Fibroblast of villous mesenchyme (primary cell): Measurements from ENCODE around the gene MAST4. TPM values are rescaled to one million over a fixed set of nuclear protein-coding genes. Genes with fewer than 3 reads are reported as not detected.

Experiments used
- DNase-seq: peaks from one replicate; pipeline ENCODE4 v3.0.0-alpha.2; 2010; ENCODE audit warnings: low read depth
- H3K4me3 ChIP-seq: 2 replicates; pipeline ENCODE4 v1.5.1; 2011; ENCODE audit warnings: low read depth, mild to moderate bottlenecking, low read length
- total RNA-seq: library from RNA; depleted of rRNA; stranded (reverse); fragments of >200 nt; gene quantifications from 2 replicates; pipeline ENCODE4 v1.2.3, GENCODE V29; 2012
- TF ChIP-seq, protein P1 (sequence below): IDR thresholded peaks from 2 replicates; pipeline ENCODE4 v1.5.1; 2012; ENCODE audit warnings: low read depth, mild to moderate bottlenecking, low read length; ENCODE audit not compliant: insufficient read depth

The MAST4 gene
- total RNA-seq, 1 donor, result 8.2 TPM

DNA sequence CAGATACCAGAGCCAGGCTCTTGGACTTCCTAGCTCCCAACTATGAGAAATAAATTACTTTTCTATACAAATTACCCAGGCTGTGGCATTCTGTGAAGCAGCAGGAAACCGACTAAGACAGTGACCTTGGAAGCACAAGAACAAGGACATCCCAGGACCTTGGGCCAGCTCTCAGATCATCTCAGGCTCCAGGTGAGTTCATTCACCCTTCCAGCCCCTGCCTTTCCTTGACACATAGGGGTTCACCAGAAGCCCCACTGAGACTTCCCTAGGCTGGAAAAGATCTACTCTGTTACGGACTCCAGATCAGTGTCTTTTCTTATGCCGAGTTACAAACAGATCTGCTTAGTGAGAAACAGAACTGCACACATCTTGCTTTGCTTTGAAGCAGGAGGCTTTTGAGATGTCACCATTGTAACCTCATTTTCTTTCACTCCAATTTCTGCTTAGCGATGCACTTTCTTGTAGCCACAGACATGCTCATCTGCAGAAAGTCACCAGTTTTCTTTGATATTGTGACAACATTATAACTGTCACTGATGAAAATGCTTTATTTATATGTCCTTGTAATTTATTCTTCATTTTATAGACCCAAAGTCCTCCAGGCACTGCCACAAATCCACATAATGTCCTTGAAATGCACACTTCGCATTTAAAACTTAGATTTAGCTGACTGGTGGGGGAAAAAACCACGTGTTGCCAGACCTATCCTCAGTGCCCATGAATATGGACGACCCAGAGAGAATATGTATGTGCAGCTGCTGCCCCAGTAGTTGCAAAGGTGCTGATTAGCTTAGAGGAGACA lies 592.3 kb downstream of the MAST4 start:
- TF ChIP-seq, protein P1, sequence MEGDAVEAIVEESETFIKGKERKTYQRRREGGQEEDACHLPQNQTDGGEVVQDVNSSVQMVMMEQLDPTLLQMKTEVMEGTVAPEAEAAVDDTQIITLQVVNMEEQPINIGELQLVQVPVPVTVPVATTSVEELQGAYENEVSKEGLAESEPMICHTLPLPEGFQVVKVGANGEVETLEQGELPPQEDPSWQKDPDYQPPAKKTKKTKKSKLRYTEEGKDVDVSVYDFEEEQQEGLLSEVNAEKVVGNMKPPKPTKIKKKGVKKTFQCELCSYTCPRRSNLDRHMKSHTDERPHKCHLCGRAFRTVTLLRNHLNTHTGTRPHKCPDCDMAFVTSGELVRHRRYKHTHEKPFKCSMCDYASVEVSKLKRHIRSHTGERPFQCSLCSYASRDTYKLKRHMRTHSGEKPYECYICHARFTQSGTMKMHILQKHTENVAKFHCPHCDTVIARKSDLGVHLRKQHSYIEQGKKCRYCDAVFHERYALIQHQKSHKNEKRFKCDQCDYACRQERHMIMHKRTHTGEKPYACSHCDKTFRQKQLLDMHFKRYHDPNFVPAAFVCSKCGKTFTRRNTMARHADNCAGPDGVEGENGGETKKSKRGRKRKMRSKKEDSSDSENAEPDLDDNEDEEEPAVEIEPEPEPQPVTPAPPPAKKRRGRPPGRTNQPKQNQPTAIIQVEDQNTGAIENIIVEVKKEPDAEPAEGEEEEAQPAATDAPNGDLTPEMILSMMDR, result no peak
- no peak for DNase-seq

DNA sequence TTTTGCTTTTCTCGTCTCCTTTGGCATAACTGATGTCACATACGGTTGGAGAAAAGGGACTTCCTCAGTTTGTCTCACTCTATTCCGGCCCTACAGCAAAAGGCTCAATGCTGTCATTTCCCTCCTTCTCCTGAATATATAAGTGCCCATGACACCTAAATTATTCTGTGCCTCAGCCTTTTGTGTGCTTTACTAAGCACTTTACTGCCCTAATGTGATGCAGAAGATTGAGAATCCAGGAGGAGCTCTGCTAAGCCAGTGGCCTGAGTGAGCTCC lies 592.8 kb downstream of the MAST4 start:
- no peak for DNase-seq
- no peak overlapping the region for H3K4me3 ChIP-seq
- TF ChIP-seq, protein P1, result no peak

More for the DNA sequence above, 592.3 kb downstream of the MAST4 start:
- H3K4me3 ChIP-seq, result no peak overlapping the region

DNA sequence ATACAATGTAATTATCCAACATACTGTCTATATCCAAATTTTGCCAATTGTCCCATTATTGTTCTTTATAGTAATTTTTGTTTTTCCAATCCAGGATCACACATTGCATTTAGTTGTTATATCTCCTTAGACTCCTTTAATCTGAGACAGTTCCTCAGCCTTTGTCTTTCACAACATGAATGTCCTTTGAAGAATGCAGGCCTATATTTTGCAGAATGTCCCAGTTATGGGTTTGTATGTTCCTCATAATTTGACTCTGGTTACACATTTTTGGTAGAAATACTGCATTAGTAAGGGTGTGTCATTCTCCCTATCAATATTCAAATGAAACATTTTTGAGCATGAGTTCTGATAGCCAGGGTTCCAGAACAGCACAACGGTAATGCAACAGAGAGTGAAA lies 593.7 kb downstream of the MAST4 start:
- TF ChIP-seq, protein P1, result no peak
- H3K4me3 ChIP-seq, result no peak overlapping the region
- DNase-seq, result no peak

DNA sequence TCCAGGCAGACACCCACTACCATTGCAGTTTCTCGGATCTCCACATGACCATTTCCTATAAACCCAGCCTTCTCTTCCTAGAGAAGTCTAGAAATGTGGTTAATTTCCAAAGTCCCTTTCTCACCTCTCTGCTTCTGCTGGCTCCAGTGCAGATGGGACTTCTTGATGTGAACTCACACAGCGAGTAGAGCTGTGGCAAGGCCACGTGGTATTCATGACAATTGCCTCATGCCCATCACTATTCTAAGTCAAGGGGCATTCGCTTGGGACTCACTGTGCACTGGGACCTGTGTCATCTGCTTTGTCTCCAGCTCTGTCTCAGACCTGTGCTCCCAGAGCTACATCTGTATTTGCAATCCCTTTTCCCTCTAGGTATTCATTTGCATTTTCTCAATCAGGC lies 594.2 kb downstream of the MAST4 start:
- TF ChIP-seq, protein P1, result no peak
- DNase-seq, result no peak

DNA sequence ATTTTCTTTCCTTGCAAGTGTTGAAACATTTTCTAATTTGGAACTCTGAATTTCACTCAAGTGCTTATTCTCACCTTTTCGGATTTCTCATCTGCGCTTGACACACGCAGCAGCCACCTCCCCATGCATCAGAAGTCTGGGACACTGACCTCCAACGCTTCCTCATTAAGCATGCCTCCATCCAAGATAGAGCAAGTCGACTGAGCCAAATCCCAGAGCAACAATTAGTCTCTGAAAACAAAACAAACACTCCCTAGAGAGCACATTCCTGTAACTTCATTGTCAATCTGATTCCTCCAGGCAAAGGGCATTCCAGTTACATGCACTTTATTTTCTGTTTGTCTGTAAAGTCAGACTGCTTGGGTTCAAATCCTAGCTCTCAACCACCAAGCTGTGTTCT lies 594.7 kb downstream of the MAST4 start:
- TF ChIP-seq, protein P1, result no peak
- no peak for DNase-seq

More for the DNA sequence above, 594.2 kb downstream of the MAST4 start:
- no peak overlapping the region for H3K4me3 ChIP-seq

DNA sequence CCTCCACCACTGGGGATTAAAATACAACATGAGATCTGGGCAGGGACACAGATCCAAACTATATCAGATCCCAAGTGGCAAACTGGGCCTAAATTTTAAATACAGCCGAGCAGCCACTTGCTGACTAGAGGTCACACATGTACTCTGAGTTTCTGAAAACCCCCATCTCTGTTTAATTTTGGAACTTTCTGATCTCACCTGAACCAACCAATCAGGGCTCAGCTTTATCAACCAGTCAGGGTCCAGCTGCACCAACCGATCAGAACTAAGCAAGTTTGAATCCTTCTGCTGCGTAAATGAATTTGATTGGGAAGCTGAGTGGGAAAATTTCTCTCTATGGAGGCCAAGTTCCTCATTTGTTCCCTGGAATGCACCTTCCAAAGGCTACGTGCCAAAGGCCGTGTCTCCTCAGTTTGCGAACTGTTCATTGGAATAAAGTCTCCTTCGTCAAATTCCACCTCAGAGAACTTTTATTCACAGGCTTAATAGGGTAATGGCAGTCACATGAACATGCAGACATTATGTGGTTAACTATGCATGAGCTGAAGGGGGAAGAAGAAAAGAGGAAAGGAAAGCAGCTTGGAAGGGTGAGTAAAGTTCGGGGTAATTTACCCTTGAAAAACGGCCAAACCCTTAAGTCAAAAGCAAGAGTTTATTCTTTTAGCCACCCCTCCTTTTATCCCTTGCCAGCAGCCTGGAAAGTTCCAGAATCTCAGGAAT lies 596.7 kb downstream of the MAST4 start:
- TF ChIP-seq, protein P1, result no peak
- no peak for DNase-seq
- H3K4me3 ChIP-seq, result no peak overlapping the region

More for the DNA sequence above, 594.7 kb downstream of the MAST4 start:
- no peak overlapping the region for H3K4me3 ChIP-seq

DNA sequence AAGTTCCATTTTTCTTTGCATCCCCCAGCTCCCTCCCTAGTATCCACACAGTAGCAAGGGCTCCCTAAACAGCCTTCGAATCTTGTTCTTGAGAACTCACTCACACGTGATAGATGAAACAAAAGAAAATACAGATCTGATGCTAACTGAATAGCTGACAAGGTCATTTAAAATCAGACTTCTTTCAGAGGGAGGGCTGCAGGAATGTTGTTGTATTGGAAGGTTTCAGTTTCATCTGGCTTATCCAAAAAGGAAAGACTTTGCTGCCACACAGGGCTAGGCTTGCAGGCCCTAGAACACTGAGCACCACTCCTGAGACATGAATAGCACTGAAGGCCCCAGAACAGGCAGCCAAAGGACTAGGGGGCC lies 597.2 kb downstream of the MAST4 start:
- DNase-seq, result no peak
- no peak overlapping the region for H3K4me3 ChIP-seq
- TF ChIP-seq, protein P1, result no peak
